Measurements from ENCODE around the gene SFRP5. TPM values are rescaled to one million over a fixed set of nuclear protein-coding genes. Genes with fewer than 3 reads are reported as not detected.

Gene SFRP5
- total and polyA plus RNA-seq, 2 donors (not counting 1 experiment from before 2014, with no cell fraction given): not detected

GRCh38 chr10:97733256-97733655 is 38.5 kb downstream of the SFRP5 start:
- Mint-ChIP-seq H3K9me3 (ENCODE audit: insufficient read depth) (no peaks in the 10 kb centered on the region), H3K4me3 (no peak overlapping the region), H3K27me3 (peaks cover 4% of the 10 kb centered on the region), H3K4me1 (peaks cover 24% of the 10 kb centered on the region), H3K27ac (no peak overlapping the region)
- CTCF ChIA-PET: interaction anchor here (0.6 to 11.1 kb wide), 13 partner anchors 19 to 447 kb away, joined by 3 to 267 read pairs (median 7); partner anchors contain the start of gene AVPI1
- no peak overlapping the region for H3K9ac ChIP-seq (ENCODE audit: low read length)
- ATAC-seq (ENCODE audit: low read depth): no peak
- H3K4me1 ChIP-seq (ENCODE audit: control insufficient read depth in 2 of 2, insufficient read depth in 2 of 2, low read length in 2 of 2): peaks cover 14 to 17% of the 10 kb centered on the region in 2 donors
- no peaks in the 10 kb centered on the region for H3K9me3 ChIP-seq (ENCODE audit: control extremely low read depth in 1 of 3, control insufficient read depth in 2 of 3, insufficient read depth in 1 of 3, low read length in 2 of 3)
- intact Hi-C loops (cut with micrococcal nuclease): no loop called here
- DNase-seq: no peak
- H4K20me1 ChIP-seq (ENCODE audit: control insufficient read depth, insufficient read depth, low read length, poor library complexity, severe bottlenecking): no peaks in the 10 kb centered on the region
- H2AFZ ChIP-seq (ENCODE audit: insufficient read depth, low read depth, low read length, poor library complexity, severe bottlenecking): no peak overlapping the region
- TF ChIP-seq, protein P1, sequence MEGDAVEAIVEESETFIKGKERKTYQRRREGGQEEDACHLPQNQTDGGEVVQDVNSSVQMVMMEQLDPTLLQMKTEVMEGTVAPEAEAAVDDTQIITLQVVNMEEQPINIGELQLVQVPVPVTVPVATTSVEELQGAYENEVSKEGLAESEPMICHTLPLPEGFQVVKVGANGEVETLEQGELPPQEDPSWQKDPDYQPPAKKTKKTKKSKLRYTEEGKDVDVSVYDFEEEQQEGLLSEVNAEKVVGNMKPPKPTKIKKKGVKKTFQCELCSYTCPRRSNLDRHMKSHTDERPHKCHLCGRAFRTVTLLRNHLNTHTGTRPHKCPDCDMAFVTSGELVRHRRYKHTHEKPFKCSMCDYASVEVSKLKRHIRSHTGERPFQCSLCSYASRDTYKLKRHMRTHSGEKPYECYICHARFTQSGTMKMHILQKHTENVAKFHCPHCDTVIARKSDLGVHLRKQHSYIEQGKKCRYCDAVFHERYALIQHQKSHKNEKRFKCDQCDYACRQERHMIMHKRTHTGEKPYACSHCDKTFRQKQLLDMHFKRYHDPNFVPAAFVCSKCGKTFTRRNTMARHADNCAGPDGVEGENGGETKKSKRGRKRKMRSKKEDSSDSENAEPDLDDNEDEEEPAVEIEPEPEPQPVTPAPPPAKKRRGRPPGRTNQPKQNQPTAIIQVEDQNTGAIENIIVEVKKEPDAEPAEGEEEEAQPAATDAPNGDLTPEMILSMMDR (IDR thresholded peaks at IDR 0.05): no peak
- TF ChIP-seq EZH2 (IDR thresholded peaks at IDR 0.05; ENCODE audit: borderline replicate concordance, insufficient read depth, low read depth, low read length, poor library complexity, severe bottlenecking): no peak
- peaks cover 0 to 3% (median 0%) of the 10 kb centered on the region in 4 experiments for H3K27me3 ChIP-seq (replicated peaks in 1 of 4; ENCODE audit: control extremely low read depth in 1 of 4, control insufficient read depth in 3 of 4, insufficient read depth in 4 of 4, low read length in 3 of 4)
- no peak overlapping the region for H3K4me2 ChIP-seq (replicated peaks; ENCODE audit: low read depth, low read length, poor library complexity, severe bottlenecking)
- POLR2A ChIA-PET: interaction anchor here (0.6 kb wide), 1 partner anchor 12 kb away, joined by 6 read pairs; no protein-coding TSS in a partner anchor
- WGBS (ENCODE audit: insufficient coverage): 100% methylated on average over 1 of the region's 5 CpGs
- H3K4me3 ChIP-seq (ENCODE audit: control extremely low read depth in 1 of 5, extremely low read depth in 1 of 5, insufficient read depth in 1 of 5, low read depth in 2 of 5, low read length in 4 of 5): no peak overlapping the region
- peaks cover 14% of the 10 kb centered on the region for H3K79me2 ChIP-seq (ENCODE audit: control insufficient read depth, insufficient read depth, low read length)
- no peak overlapping the region for H3K27ac ChIP-seq (ENCODE audit: low read length in 2 of 2)
- H3K36me3 ChIP-seq (replicated peaks in 1 of 2; ENCODE audit: control extremely low read depth in 1 of 2, control insufficient read depth in 1 of 2, extremely low read depth in 1 of 2, insufficient read depth in 2 of 2, low read length in 1 of 2): peaks cover 0 to under 1% of the 10 kb centered on the region in 2 experiments

- ChIA-PET CTCF (interaction anchor here (0.8 to 11.1 kb wide), 16 partner anchors 13 to 294 kb away, joined by 3 to 267 read pairs (median 8); partner anchors contain the start of genes ANKRD2 and AVPI1), POLR2A (no interaction called here)
- ATAC-seq (ENCODE audit: low read depth): no peak
- peaks cover 7 to 9% of the 10 kb centered on the region in 2 donors for H3K4me1 ChIP-seq (ENCODE audit: control insufficient read depth in 2 of 2, insufficient read depth in 2 of 2, low read length in 2 of 2)
- H2AFZ ChIP-seq (ENCODE audit: insufficient read depth, low read depth, low read length, poor library complexity, severe bottlenecking): no peak overlapping the region
- peaks cover 2% of the 10 kb centered on the region for H3K79me2 ChIP-seq (ENCODE audit: control insufficient read depth, insufficient read depth, low read length)
- no peak overlapping the region for H3K9ac ChIP-seq (ENCODE audit: low read length)
- H3K27me3 Mint-ChIP-seq: peaks cover 4% of the 10 kb centered on the region
- no peak for DNase-seq
- TF ChIP-seq EZH2 (IDR thresholded peaks at IDR 0.05; ENCODE audit: borderline replicate concordance, insufficient read depth, low read depth, low read length, poor library complexity, severe bottlenecking): no peak
- TF ChIP-seq, protein P1 (IDR thresholded peaks at IDR 0.05): no peak
- H3K4me2 ChIP-seq (replicated peaks; ENCODE audit: low read depth, low read length, poor library complexity, severe bottlenecking): no peak overlapping the region
- H3K4me3 Mint-ChIP-seq: no peak overlapping the region
- H3K27ac ChIP-seq (ENCODE audit: low read length in 2 of 2): no peak overlapping the region
- H3K4me3 ChIP-seq (ENCODE audit: control extremely low read depth in 1 of 5, extremely low read depth in 1 of 5, insufficient read depth in 1 of 5, low read depth in 2 of 5, low read length in 4 of 5): no peak overlapping the region
- H4K20me1 ChIP-seq (ENCODE audit: control insufficient read depth, insufficient read depth, low read length, poor library complexity, severe bottlenecking): no peaks in the 10 kb centered on the region
- peak overlapping the region; percentile 55 for H3K27ac Mint-ChIP-seq
- 75% methylated on average over 2 of the region's 4 CpGs for WGBS (ENCODE audit: insufficient coverage)
- peaks cover 15% of the 10 kb centered on the region for H3K4me1 Mint-ChIP-seq
- no peaks in the 10 kb centered on the region for H3K36me3 ChIP-seq (replicated peaks in 1 of 2; ENCODE audit: control extremely low read depth in 1 of 2, control insufficient read depth in 1 of 2, extremely low read depth in 1 of 2, insufficient read depth in 2 of 2, low read length in 1 of 2)
- no peaks in the 10 kb centered on the region for H3K9me3 ChIP-seq (ENCODE audit: control extremely low read depth in 1 of 3, control insufficient read depth in 2 of 3, insufficient read depth in 1 of 3, low read length in 2 of 3)
- H3K27me3 ChIP-seq (replicated peaks in 1 of 4; ENCODE audit: control extremely low read depth in 1 of 4, control insufficient read depth in 3 of 4, insufficient read depth in 4 of 4, low read length in 3 of 4): peaks cover 0 to 3% (median 0%) of the 10 kb centered on the region in 4 experiments
- intact Hi-C loops (cut with micrococcal nuclease): no loop called here
- H3K9me3 Mint-ChIP-seq (ENCODE audit: insufficient read depth): no peaks in the 10 kb centered on the region
Measured at GRCh38 chr10:97732052-97732359, 39.8 kb downstream of the SFRP5 start.
